ENCODE results near the gene EWSR1.
A peak's percentile ranks its signal among the peaks of the same experiment; 100 is the strongest.

The EWSR1 gene

DNA sequence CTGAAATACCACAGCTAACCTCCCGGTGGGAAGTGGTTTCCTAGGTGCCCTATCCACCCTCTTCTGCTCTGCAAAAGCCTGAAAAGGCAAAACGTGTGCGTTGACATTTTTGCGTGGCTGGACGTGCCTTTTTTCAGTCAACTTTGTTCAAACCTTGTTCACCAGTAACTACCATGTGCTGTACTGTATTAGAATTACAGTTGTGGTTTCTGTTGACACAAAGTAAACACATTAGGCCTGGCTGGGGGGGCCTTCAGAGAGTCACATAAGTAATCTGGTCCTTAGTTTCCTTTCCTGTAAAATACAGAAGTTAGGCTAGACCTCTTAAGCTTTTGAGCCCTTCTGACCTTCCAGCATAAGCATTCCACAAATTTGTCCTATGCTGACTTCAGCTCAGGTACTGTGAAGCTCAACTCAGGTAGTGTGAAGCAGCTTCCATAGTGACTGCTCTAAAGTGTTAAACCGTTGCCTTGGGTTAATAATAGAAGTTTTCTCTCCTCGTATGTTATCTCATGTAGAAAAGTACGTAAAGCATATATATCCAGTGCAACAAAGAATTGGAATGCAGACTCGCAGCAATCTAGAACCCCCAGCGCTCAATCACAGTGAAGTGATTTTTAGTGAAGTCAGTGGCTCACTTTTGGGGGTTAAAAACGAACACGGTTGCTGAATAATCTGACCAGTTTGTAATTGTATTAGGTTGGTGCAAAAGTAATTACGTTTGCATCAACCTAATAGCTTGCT, 1.8 kb downstream of the EWSR1 start:
- DNase-seq, result no peak

DNA sequence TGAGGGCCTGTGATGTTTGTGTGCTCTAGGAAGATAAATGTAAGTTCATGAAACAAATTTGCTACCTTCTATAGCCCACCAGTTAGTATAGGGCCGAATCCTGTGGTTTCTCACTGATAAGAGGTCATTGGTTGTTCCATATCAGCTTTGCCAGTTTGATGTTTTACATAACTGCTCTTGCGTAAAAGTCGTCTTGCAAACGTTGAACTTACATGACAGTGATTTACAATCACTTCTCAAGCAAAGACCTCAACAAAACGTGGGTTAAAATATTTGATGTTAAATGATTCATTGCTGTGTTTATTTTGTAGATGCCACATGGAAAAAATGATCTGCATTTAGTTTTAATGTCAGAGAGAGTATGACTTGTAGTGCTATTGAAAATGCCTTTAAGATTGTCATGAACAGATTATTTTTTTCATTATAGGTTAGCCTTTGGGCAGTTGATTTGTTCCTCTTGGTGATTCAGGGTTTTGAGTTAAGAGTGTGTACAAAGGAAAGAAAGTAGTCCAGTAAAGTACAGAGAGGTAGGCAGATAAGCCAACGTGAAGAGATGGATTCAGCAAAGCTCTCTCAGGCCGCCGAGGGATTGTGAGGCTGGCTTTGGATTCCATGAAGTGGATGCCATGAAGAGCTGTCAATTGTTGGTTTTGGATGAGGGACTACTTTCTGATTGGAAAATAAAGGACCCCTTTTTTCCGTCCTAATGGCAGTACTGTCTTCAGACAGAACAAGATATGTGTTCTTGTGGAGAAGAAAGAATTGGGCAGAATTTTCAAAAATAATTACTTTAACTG, 2.6 kb downstream of the EWSR1 start:
- peak; percentile 55 for DNase-seq

DNA sequence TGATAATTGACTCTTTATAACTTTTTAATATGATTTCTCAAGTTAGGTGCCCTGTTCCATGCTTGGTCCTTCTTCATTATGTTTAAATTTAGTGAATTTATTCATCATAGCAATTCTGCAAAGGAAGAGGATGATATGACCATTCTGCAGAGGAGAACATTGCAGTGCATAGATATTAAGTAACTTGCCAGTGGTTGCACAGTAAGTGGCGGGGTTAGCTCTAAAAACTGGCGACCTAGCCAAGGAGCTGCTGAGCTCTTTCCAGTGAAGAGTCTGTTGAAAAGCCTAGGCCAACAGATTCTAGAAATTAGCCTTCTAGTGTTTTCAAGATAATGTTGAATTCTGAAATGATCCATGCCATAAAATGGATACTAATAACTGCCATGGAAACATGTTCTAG, 4.6 kb downstream of the EWSR1 start:
- no peak for DNase-seq

DNA sequence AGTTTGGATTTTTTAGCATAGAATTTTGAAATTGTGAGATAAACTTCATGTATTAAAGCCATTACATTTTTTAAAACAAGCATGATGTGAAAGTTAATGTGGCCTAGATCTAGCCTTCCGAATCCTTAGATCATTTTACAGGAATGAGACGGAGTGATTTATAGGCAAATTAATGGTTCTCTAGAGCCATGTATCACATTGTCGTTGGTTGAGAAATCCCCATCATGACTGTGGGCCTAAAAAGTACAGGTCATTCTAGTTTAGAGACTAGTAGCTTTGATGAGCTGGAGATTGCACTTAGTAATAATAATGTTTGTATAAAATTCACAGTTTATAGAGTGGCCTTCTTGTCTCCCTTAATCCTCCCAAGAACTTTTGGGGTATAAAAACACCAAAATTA, 7.1 kb downstream of the EWSR1 start:
- DNase-seq, result no peak

DNA sequence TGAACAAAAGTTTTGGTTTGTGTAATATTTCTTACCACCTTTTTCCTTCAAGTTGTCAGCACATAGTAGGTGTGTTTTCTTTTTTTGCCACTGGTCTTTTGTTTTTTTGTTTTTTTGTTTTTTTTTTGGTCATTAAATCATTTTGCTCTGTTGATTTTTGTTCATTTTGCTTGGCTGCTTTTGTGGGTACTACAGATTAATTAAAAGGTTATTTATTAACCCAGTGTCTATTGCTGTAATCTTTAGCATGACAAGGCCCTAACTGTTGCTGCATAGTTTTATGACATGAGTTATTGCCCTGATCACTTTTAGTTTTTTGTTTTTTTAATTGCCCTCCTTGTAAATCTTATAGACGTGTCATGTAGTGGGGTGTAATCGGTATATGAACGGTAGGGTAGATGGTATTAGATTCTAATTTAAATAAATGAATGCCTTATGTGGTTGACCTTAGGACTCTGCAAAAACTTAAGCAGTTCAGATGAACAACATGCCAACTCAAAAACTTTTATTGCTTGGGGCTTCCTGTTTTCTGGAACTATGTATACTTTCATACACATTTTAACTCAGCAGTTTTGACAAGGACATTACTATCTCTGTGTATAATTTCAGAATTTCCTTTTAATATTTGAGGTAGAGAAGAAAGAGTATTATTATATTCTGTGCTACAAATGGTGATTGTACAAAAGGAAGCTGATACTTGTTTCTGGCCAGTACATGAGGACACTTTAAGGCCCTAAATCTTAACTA, 7.9 kb downstream of the EWSR1 start:
- DNase-seq, result no peak

DNA sequence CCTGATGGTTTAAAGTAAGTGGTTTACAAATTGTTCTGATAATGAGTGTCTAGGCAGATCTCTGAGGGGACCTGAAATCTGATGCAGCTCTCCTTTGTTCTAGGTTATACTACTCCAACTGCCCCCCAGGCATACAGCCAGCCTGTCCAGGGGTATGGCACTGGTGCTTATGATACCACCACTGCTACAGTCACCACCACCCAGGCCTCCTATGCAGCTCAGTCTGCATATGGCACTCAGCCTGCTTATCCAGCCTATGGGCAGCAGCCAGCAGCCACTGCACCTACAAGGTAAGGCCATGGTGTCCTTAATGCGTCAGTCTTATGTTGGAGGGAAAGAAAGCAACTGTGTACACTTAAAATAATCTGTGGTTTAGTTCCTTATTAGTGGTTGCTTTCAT, 9.9 kb downstream of the EWSR1 start:
- no peak for DNase-seq

DNA sequence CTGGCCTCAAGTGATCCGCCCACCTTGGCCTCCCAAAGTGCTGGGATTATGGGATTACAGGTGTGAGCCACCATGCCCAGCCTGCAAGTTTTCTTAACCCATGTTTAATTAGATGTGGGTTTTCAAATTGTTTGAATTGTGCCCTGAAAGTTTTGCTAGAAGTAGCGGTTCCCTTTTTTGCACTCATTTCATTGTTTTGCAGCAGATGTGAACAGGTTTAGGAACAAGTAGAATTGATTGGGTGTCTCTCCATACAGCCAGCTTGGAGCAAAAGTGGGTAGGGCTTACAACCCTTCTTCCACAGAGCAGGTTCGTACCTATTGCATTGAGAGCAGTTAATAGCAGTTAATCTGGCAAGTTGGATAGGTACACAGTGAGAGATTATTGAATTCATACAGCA, 16.1 kb downstream of the EWSR1 start:
- DNase-seq, result no peak

DNA sequence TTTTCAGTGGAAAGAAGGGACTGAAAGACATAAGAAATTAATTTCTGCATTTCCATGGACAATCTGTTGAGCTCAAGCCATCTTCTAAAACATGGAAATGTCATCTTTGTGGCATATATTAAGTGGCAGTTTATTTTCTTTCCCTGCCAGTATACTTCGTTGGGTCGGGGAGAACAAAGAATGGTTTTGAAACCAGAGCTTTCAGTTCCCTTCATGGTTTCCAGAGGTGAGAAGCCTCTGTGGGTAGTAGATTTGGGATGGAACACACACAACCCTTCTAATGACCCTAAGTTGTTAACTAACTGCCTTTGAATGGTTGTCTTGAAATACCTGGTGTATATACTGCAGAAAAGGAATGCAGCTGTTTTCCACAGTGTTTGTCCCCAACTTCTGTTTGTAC, 20.8 kb downstream of the EWSR1 start:
- no peak for DNase-seq

DNA sequence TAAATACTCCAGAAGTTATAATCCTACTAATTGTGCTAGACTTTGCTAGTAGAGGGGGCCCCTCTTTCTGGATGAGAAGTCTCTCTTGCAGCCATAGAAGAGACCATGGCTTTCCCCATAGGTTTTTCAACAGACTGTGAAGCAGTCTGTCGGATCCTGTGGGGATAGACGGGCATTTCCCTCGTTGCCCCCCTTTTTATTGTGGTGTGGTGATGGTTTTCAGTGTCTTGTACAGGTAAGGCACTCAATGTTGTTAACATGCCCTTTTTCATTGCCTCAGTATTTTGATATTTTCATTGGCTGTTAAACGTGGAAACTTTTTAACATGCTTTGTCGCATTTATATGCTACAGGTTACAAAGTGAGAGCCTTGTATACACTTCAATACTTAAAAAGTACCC, 22.0 kb downstream of the EWSR1 start:
- no peak for DNase-seq

DNA sequence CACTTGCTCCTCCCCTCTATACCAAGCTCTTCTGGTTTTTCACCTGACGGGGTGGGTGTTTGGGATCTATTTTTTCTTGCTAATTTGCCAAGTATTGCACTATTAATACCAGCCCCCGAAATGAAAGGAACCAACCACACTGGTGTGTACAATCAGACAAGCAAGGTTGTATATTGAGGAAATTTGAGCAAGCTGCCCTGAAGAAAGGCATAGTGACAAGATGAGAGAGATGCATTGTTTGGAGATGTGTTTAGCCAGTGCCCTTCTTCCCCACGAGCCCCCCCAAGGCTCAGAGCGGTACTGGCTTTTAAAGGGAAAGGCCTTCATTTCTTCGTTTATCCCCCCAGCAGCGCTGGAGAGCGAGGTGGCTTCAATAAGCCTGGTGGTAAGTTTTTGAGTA, 23.1 kb downstream of the EWSR1 start:
- no peak for DNase-seq

DNA sequence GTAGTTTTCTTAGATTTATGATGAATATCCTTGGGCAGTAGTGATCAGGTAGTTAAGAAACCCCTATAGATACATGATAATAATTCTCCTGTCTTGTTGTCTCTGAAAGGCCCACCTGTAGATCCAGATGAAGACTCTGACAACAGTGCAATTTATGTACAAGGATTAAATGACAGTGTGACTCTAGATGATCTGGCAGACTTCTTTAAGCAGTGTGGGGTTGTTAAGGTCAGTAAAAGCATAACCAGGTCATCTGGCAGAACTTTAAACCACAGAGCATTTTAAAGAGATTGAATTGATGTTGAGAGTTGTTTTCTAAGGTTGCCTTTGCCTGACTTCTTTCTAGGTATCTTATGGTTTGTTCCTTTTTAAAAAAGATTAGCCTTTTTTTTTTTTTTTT, 24.3 kb downstream of the EWSR1 start:
- DNase-seq, result no peak

DNA sequence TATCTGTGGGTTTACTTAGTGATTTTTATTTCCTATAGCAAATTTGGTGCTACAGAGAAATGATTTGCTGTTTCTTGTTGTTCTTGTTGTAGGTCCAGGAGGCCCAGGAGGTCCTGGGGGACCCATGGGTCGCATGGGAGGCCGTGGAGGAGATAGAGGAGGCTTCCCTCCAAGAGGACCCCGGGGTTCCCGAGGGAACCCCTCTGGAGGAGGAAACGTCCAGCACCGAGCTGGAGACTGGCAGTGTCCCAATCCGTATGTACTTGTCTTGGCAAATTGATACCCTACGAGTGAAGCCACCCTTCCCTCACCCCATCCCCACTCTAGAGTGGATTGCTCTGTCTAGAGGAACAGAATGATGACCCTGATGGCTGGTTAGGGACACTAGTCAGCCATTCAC, 30.6 kb downstream of the EWSR1 start:
- no peak for DNase-seq

DNA sequence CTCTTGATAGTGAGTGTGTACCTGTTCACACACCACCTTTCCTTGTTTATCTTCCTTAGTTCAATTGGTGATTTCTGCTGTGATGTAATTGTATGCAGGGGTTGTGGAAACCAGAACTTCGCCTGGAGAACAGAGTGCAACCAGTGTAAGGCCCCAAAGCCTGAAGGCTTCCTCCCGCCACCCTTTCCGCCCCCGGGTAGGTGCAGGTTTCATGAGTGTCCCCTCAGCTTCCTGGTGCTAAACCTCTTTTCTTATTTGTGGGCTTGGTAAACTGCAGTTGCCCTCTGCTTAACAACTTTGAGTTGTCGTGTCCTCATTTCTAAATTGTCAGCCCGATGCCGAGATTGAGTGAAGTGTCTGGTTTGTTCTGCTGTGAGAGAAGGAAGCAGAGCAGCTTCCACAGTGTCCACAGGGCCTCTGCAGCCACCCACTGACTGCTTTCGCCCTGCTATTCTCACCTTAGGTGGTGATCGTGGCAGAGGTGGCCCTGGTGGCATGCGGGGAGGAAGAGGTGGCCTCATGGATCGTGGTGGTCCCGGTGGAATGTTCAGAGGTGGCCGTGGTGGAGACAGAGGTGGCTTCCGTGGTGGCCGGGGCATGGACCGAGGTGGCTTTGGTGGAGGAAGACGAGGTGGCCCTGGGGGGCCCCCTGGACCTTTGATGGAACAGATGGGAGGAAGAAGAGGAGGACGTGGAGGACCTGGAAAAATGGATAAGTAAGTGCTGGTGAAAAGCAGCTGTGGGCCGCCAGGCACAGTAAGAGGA, 31.2 kb downstream of the EWSR1 start:
- DNase-seq, result no peak

DNA sequence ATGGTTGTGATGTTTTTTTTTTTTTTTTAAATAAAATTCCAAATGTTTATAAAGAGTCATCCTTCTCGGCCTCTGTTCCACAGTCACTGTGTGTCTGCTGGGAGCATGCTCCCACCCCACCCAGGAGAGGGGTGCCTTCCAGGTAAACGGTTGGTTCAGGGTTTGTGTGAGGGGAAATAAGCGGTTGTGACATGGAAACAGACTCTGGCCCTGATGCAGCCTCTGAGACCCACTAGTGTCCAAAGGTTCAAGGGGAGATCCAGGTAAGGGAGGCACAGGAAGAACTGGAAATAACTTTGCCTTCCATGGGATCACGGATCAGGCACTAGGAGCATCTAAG, 32.4 kb downstream of the EWSR1 start:
- no peak for DNase-seq

DNA sequence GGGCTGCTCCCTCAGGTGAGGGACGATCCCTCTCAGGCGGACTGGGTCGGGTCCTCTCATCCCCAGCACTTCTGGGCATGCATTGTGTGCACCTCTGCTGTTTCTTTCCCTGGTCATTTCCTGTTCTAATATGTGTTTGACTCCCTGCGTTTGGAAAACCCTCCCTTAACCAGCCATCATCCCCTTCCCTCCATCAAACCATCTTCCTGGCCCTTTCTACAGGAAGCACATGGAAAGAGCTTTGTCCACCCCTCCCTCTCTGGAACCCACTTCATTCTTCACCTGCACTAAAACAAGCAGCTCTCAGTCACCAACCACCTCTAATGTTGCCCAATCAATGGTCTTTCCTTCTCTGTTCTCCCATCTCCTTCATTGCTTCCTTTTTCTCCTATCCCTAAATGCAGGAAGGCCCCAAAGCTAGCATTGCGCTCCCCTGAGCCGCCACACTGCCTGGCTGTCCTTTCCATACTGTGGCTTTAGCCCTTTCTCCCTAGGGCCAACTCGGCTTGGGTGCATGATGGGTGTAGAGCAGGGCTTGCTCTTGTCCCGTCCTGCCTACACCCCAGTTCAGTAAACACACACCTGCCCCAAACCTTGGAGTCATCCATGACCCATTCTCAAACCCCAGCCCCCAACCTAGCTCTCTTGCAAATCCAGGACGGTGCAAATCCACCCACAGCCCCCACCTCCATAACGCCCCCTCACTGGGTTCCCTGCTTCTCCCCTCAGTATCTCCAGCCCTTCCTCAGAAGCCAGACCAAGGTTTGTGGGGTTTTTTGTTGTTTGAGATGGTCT, 32.9 kb downstream of the EWSR1 start:
- no peak for DNase-seq

DNA sequence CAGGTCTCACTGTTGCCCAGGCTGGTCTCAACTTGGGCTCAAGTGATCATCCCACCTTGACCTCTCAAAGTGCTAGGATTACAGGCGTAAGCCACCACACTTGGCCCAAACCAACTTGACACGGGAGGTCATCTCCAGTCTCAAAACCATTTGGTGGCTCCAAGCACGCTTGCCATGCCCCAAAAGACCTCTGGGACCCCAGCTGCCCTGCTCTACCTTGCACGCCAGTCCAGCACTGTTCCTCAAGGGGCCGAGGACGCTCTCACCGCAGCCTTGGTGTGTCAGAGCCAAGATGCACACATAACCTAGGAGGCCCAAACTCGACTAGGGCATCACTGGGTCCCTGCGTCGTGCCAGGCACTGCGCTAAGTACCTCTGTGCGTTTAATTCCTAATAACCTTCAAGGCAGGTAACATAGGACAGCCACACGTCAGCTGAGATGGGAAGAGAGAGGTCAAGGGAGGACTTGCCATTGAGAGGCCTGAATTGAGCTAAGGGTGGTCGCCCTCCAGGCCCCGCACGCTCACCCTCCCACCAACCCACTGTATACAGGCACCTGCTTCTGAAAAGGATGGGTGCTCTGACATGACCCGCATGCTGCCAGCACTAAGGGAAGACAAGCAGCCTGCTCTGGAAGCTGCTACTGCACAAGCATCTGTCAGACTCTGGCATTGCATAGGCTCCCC, 33.8 kb downstream of the EWSR1 start:
- no peak for DNase-seq

DNA sequence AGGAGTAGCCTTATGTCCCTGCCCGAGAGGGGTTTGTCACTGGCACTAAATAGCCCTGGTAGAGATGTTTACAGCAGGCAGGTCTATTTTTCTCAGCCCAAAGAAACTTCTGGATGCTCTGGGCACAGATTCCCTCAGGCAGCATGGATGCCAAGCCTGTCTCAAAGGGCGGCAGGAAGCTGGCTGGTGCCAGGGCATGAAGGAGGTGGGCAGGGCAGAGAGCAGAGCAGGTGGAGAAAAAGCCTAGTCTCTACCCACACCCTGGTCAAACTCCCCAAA, 34.3 kb downstream of the EWSR1 start:
- DNase-seq, result no peak

DNA sequence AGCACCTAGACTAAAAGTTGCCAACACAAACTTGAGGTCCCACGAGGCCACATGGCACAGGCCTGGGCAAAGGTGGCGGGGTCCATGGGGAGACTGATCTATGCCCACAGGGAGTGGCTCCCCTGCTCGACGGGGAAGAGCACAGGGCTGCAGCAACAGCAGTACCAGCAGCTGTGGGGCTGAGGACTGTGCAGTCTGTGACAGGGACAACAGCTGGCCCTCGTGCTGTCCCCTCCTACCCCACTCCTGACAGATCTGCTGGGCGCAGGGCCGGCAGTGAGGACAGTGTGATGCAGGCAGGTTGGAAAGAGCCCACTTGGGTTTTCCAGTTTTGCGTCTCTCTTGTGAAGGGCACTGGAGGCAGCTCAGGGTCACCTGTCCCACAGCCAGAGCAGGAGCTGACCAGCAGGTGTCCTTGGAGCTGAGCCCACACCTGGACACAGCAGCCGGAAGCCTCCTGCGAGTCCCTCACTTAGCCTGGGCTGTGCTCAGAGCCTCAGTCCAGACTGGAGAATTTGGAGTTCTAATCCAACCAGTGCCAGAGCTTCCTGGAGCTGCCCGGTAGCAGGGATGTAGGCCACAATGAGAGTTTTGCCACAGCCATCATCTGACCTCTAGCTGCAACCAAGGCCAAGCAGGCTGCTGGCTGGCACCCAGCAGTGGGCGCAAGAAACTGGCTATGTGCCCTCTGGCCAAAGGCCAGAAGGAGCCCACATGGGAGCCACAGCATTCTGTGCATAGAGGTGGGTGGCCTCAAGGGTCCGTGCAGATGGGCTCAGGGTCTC, 34.8 kb downstream of the EWSR1 start:
- DNase-seq, result no peak

DNA sequence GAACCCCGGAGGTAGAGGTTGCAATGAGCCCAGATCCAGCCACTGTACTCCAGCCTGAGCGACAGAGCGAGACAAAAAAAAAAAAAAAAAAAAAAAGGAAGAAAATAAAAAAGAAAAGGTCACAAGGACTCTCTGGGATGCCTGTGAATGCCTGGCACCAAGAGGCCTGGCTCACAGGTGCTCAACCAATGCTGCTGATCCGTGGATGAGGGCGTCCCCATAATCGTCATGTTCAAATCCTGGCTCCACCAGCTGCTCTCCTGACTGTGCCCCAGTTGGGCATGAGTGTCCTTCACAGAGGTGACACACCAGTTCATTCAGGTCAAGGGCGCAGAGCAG, 37.7 kb downstream of the EWSR1 start:
- no peak for DNase-seq

DNA sequence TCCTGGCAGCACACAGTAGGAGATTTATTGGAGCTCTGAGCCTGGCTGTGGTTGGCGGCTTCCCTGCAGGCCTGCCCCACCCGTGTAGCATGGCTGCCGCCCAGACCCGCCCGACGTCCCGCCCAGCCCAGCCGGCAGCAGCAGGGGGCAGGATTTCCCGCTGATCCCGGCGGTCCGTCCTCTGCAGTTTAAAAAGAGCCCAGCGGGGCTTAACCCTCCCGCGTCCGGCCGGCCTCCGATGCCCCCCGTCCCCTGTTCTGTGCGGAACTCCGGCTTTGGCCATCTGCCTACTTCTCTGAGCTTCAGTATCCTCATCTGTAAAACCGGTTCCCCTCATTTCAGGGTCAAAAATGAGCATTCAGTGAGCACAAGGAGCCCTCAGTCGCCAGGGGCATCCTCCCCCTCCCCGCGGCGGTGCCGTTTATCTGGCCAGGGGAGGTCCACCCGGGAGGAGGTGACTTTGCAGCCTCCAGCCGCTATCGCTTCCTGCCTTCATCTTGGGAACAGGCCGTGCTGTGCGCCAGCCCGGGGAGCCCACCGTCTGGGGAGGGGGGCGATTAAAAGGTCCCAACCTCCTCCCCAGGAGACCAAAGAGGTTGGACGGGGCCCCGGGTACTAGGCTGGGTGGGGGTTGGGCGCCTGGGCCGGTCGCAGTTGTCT, 38.2 kb downstream of the EWSR1 start, which contains the start of gene GAS2L1:
TSS of gene GAS2L1 (plus strand) at position 476 of the 660 bp plus-strand sequence. CDS start 1,456 bp downstream, outside the sequence.
- DNase-seq, result peak; percentile 83
